Measurements from ENCODE around the gene ARHGEF19.

- TF ChIP-seq CTCF (IDR thresholded peaks at IDR 0.05) (no peak), POLR2AphosphoS5 (IDR thresholded peaks at IDR 0.05) (no peak)
These were observed 63.9 kb downstream of the ARHGEF19 start for GRCh38 chr1:16148329-16149092.
